NCI-H1417 treated with DMSO at 0.1 percent for 48 hours (cell line): ENCODE results near the gene LCE3E.

ENCODE experiments used
- DNase-seq: peaks from one replicate; lab custom pipeline; 2025; lab: John Stamatoyannopoulos, UW

Gene LCE3E

DNA sequence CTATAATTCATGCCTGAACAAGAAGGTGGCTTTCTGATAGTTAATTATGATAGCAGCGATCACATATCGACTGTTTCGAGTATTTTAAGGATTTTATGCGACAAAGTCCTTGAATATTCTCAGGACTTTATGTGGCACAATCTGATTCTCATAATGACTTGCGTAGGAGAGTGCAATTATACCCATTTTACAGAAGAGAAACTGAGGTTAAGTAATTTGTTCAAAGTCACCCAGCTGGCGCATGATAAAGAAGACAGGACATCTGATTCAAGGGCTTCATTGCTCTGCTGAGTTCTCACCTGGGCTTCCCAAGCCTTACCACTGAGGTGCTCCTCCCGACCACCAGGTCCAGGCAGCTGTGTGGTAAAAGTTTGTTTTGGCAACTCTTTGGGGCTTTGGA is 50.5 kb downstream of the LCE3E start:
- DNase-seq = no peak
